Fibroblast of pulmonary artery (primary cell): ENCODE data around the gene KRTAP1-3.

Source experiments
- DNase-seq: peaks from one replicate; pipeline ENCODE4 v3.0.0-alpha.2; 2010; ENCODE audit warnings: low read depth
- H3K4me3 ChIP-seq: replicated peaks from 2 replicates; pipeline ENCODE4 v1.5.1; 2011; ENCODE audit warnings: low read depth, mild to moderate bottlenecking, control low read depth, low read length, moderate library complexity
- TF ChIP-seq, protein P1 (sequence below): IDR thresholded peaks from 2 replicates; pipeline ENCODE4 v1.5.1; 2011; ENCODE audit warnings: mild to moderate bottlenecking, control low read depth, low read length, inconsistent platforms; ENCODE audit errors: missing control alignments

Gene KRTAP1-3

DNA sequence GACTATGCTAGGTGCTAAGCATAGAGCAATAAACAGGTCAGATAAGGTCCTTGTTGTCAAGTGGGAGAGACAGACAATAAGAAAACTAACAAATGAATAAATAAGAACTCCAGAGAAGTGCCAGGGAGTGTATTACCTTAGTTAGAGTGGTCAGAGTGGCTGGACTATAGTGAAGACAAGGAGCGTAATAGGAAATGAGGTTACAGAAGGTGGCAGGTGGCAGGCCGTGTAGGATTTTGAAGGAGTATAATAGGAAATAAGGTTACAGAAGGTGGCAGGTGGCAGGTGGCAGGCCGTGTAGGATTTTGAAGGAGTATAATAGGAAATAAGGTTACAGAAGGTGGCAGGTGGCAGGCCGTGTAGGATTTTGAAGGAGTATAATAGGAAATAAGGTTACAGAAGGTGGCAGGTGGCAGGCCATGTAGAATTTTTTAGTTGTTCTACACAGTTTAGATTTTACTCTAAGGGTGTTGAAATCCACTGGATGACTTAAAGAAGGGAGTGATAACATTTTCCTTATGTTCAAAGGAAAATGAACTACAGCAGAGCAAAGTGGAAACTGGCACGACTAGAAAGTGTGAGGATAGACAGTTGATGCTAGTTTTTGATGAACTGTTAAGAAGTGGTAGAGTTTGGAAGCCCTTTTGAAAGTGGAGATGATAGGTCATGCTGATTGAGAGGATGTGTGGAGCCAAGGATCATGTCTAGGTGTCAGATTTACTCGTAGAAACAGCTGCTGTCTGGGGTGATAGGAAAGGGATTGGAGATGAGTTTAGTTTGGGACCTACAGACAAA is 22.2 kb downstream of the KRTAP1-3 start:
- H3K4me3 ChIP-seq, result no peak overlapping the region
- DNase-seq, result no peak
- TF ChIP-seq, protein P1, sequence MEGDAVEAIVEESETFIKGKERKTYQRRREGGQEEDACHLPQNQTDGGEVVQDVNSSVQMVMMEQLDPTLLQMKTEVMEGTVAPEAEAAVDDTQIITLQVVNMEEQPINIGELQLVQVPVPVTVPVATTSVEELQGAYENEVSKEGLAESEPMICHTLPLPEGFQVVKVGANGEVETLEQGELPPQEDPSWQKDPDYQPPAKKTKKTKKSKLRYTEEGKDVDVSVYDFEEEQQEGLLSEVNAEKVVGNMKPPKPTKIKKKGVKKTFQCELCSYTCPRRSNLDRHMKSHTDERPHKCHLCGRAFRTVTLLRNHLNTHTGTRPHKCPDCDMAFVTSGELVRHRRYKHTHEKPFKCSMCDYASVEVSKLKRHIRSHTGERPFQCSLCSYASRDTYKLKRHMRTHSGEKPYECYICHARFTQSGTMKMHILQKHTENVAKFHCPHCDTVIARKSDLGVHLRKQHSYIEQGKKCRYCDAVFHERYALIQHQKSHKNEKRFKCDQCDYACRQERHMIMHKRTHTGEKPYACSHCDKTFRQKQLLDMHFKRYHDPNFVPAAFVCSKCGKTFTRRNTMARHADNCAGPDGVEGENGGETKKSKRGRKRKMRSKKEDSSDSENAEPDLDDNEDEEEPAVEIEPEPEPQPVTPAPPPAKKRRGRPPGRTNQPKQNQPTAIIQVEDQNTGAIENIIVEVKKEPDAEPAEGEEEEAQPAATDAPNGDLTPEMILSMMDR, result no peak

GRCh38 chr17:41010441-41010840 is 24.2 kb downstream of the KRTAP1-3 start:
- TF ChIP-seq, protein P1, result no peak
- no peak for DNase-seq
- H3K4me3 ChIP-seq, result no peak overlapping the region

- no peak for DNase-seq
- TF ChIP-seq, protein P1, result no peak
- no peak overlapping the region for H3K4me3 ChIP-seq
Measured at GRCh38 chr17:41009936-41010335, 24.7 kb downstream of the KRTAP1-3 start.

DNA sequence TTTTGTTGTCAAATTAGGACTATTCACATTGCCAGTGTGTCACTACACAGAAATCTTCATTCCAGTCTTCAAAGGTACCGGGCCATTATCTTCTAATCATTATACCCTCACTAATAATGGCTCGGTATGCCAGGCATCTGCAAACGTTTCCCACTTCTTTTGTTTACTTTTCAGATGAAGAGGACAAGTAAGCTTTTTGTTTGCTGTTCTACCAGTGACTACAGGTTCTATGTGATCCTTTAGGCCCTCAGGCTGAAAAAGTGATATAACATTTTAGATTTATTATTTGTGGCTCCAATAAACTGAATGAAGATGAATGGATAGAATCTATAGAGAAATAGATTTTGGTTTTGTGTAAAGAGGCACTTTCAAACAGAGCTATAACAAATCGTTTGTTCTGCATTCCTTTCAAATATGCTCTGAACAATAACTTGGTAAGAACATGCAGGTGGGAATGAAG is 25.3 kb downstream of the KRTAP1-3 start:
- DNase-seq, result no peak
- no peak overlapping the region for H3K4me3 ChIP-seq
- TF ChIP-seq, protein P1, result no peak

DNA sequence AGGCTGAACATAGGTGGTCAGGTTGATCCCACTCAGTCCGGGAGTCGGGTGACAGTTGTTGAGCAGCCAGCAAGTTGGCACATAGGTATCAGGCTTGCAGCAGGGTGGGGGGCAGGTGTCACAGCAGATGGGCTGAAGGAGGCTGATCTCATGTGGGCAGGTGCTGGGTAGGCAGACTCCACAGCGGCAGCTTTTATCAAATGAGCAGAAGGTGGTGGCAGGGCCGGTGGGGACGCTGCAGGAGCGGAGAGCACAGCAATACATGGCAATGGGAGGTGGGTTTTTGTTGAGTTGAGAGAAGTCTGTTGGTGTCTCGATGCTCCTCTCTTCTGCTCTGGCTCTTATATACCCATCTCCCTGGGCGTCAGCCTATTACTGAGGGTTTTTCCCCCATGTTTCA is 25.9 kb downstream of the KRTAP1-3 start, which contains the start of gene KRTAP3-1:
KRTAP3-1 (minus strand) TSS at position 318 of the 400 bp plus-strand sequence; CDS start at position 264, 54 bp downstream.
- no peak for DNase-seq
- TF ChIP-seq, protein P1, result no peak
- no peak within 1 kb of the TSS for H3K4me3 ChIP-seq

- no peak for DNase-seq
- no peak overlapping the region for H3K4me3 ChIP-seq
- TF ChIP-seq, protein P1, result no peak
Measured at GRCh38 chr17:41004397-41004796, 30.3 kb downstream of the KRTAP1-3 start.
